Mesenchymal stem cell (in vitro differentiated cells and primary cell): ENCODE results near the gene SULT1A1.
"Not testable (repeated sequence)": the region's sequence is repeated elsewhere in the genome, so short reads cannot be mapped to it uniquely, and the experiment has no call there.

Experiments used
- DNase-seq: peaks from one replicate; pipeline ENCODE4 v3.0.0-alpha.2; 2013
- H2AFZ ChIP-seq: one replicate; pipeline ENCODE4 v1.6.1; 2013; ENCODE audit warnings: low read depth, mild to moderate bottlenecking, control low read depth, inconsistent platforms, low read length, moderate library complexity
- H2AK5ac ChIP-seq: 2 replicates; pipeline ENCODE4 v1.6.1; 2013; ENCODE audit warnings: low read length, moderate library complexity, mild to moderate bottlenecking, inconsistent platforms; ENCODE audit not compliant: severe bottlenecking
- H2BK120ac ChIP-seq: one replicate; pipeline ENCODE4 v1.6.1; 2013; ENCODE audit warnings: low read depth, mild to moderate bottlenecking, inconsistent platforms, low read length, moderate library complexity
- H2BK12ac ChIP-seq, 2 experiments: one replicate each; pipeline ENCODE4 v1.6.1; 2013; ENCODE audit warnings: inconsistent platforms in 2 of 2, low read length in 2 of 2, mild to moderate bottlenecking in 2 of 2, moderate library complexity in 2 of 2, control low read depth in 1 of 2
- H2BK15ac ChIP-seq: one replicate; pipeline ENCODE4 v1.6.1; 2013; ENCODE audit warnings: mild to moderate bottlenecking, low read depth, inconsistent platforms; ENCODE audit not compliant: poor library complexity, severe bottlenecking
- H2BK5ac ChIP-seq: 2 replicates; pipeline ENCODE4 v1.6.1; 2013; ENCODE audit warnings: low read depth, mild to moderate bottlenecking, low read length, control low read depth, inconsistent platforms; ENCODE audit not compliant: poor library complexity, severe bottlenecking
- H3K14ac ChIP-seq, 2 experiments: one replicate each; pipeline ENCODE4 v1.6.1; 2013; ENCODE audit warnings: inconsistent platforms in 2 of 2, low read length in 2 of 2, control low read depth in 1 of 2, mild to moderate bottlenecking in 1 of 2, moderate library complexity in 1 of 2
- H3K18ac ChIP-seq, 2 experiments: one replicate each; pipeline ENCODE4 v1.6.1; 2013; ENCODE audit warnings: inconsistent platforms in 2 of 2, low read length in 2 of 2, control low read depth in 1 of 2, low read depth in 1 of 2, mild to moderate bottlenecking in 1 of 2
- H3K23ac ChIP-seq, 2 experiments: one replicate each; pipeline ENCODE4 v1.6.1; 2013; ENCODE audit warnings: inconsistent platforms in 2 of 2, low read length in 2 of 2, mild to moderate bottlenecking in 2 of 2, moderate library complexity in 2 of 2, control low read depth in 1 of 2
- H3K27ac ChIP-seq: 2 replicates; pipeline ENCODE4 v1.5.1; 2013; ENCODE audit warnings: mild to moderate bottlenecking, moderate library complexity, low read length, control low read depth, inconsistent platforms; ENCODE audit not compliant: poor library complexity, severe bottlenecking
- H3K27me3 ChIP-seq, 2 experiments: 2 replicates each; pipeline versions ENCODE4 v1.6.1 to v1.7.0; 2013; ENCODE audit warnings: low read length in 2 of 2, mild to moderate bottlenecking in 2 of 2, moderate library complexity in 2 of 2, control low read depth in 1 of 2, inconsistent platforms in 1 of 2; ENCODE audit not compliant: control insufficient read depth in 1 of 2, insufficient read depth in 1 of 2
- H3K36me3 ChIP-seq, 2 experiments: 2 replicates each; pipeline versions ENCODE4 v1.6.1 to v1.7.0; 2013; ENCODE audit warnings: low read length in 2 of 2, control low read depth in 1 of 2, inconsistent platforms in 1 of 2, low read depth in 1 of 2, mild to moderate bottlenecking in 1 of 2; ENCODE audit not compliant: insufficient read depth in 2 of 2, control insufficient read depth in 1 of 2
- H3K4ac ChIP-seq, 2 experiments: one replicate each; pipeline ENCODE4 v1.6.1; 2013; ENCODE audit warnings: inconsistent platforms in 2 of 2, low read length in 2 of 2, mild to moderate bottlenecking in 2 of 2, moderate library complexity in 2 of 2, control low read depth in 1 of 2, low read depth in 1 of 2
- H3K4me1 ChIP-seq: 2 replicates; pipeline ENCODE4 v1.6.1; 2013; ENCODE audit warnings: low read depth, low read length, control low read depth; ENCODE audit not compliant: control insufficient read depth, insufficient read depth
- H3K4me2 ChIP-seq: 2 replicates; pipeline ENCODE4 v1.6.1; 2013; ENCODE audit warnings: low read length, mild to moderate bottlenecking, inconsistent platforms; ENCODE audit not compliant: poor library complexity, severe bottlenecking
- H3K4me3 ChIP-seq, 2 experiments: 2 replicates each; pipeline versions ENCODE4 v1.5.1 to v1.7.0; 2013; ENCODE audit warnings: low read length in 2 of 2, mild to moderate bottlenecking in 2 of 2, control low read depth in 1 of 2, low read depth in 1 of 2; ENCODE audit not compliant: insufficient read depth in 1 of 2
- H3K79me1 ChIP-seq: replicated peaks from 2 replicates; pipeline ENCODE4 v1.6.1; 2013; ENCODE audit warnings: mild to moderate bottlenecking, control low read depth, low read length, inconsistent platforms; ENCODE audit not compliant: poor library complexity, severe bottlenecking
- H3K9ac ChIP-seq: 2 replicates; pipeline ENCODE4 v1.7.0; 2013; ENCODE audit warnings: mild to moderate bottlenecking, low read length, moderate library complexity
- H3K9me3 ChIP-seq: 2 replicates; pipeline ENCODE4 v1.7.0; 2013; ENCODE audit warnings: mild to moderate bottlenecking, low read length; ENCODE audit not compliant: control insufficient read depth
- H4K8ac ChIP-seq: one replicate; pipeline ENCODE4 v1.6.1; 2013; ENCODE audit warnings: inconsistent platforms, mild to moderate bottlenecking, low read length, moderate library complexity
- H4K91ac ChIP-seq: one replicate; pipeline ENCODE4 v1.6.1; 2013; ENCODE audit warnings: mild to moderate bottlenecking, low read length, inconsistent platforms
- WGBS: methylation state at CpG from one replicate; pipeline ENCODE4 v1.1.7; 2013; ENCODE audit warnings: mixed read lengths; 5-methylcytosine and 5-hydroxymethylcytosine counted together

The SULT1A1 gene

GRCh38 chr16:28566233-28566925 lies 43.5 kb downstream of the SULT1A1 start:
- not testable (repeated sequence) for H3K23ac ChIP-seq, H3K4me3 ChIP-seq, H3K4ac ChIP-seq, H2BK12ac ChIP-seq, H3K4me1 ChIP-seq, H3K27ac ChIP-seq, H3K14ac ChIP-seq, H4K91ac ChIP-seq, H2BK120ac ChIP-seq, H2AK5ac ChIP-seq, DNase-seq, H3K18ac ChIP-seq, H3K9me3 ChIP-seq, H2BK5ac ChIP-seq, H4K8ac ChIP-seq, H2AFZ ChIP-seq, H3K9ac ChIP-seq, H3K36me3 ChIP-seq, H3K4me2 ChIP-seq, H2BK15ac ChIP-seq, H3K27me3 ChIP-seq
- 100% methylated on average over 4 of the region's 4 CpGs for WGBS
- H3K79me1 ChIP-seq, result peaks cover 35% of the 10 kb centered on the region

- WGBS, result 93% methylated on average over 6 of the region's 6 CpGs
Measured at GRCh38 chr16:28563218-28563617, 46.6 kb downstream of the SULT1A1 start.

GRCh38 chr16:28562199-28562598 lies 47.6 kb downstream of the SULT1A1 start:
- DNase-seq, result no peak
- peaks cover 2% of the 10 kb centered on the region for H3K9me3 ChIP-seq
- 96% methylated on average over 4 of the region's 4 CpGs for WGBS

More at GRCh38 chr16:28563218-28563617, 46.6 kb downstream of the SULT1A1 start:
- Histone ChIP-seq H2BK15ac (no peak overlapping the region), H4K8ac (no peak overlapping the region), H3K9ac (no peak overlapping the region), H3K4me1 (peaks cover 2% of the 10 kb centered on the region), H3K9me3 (peaks cover 9% of the 10 kb centered on the region), H2BK120ac (no peak overlapping the region), H3K27ac (no peak overlapping the region), H2AK5ac (no peak overlapping the region), H3K4ac (no peak overlapping the region), H3K14ac (no peak overlapping the region), H2BK12ac (no peak overlapping the region), H2BK5ac (no peak overlapping the region), H3K79me1 (peaks cover 33% of the 10 kb centered on the region), H3K36me3 (peaks cover 1 to 6% of the 10 kb centered on the region in 2 experiments), H3K4me2 (no peak overlapping the region), H3K27me3 (no peaks in the 10 kb centered on the region), H2AFZ (no peak overlapping the region), H4K91ac (no peak overlapping the region), H3K4me3 (no peak overlapping the region), H3K18ac (no peak overlapping the region), H3K23ac (no peak overlapping the region)
- no peak for DNase-seq

GRCh38 chr16:28561557-28562187 lies 48.2 kb downstream of the SULT1A1 start:
- H2BK120ac ChIP-seq, result no peak overlapping the region
- H4K8ac ChIP-seq, result no peak overlapping the region
- H2BK15ac ChIP-seq, result no peak overlapping the region
- H3K4me3 ChIP-seq, result no peak overlapping the region
- no peak overlapping the region for H2AFZ ChIP-seq
- peaks cover 31% of the 10 kb centered on the region for H3K79me1 ChIP-seq
- H3K4me2 ChIP-seq, result no peak overlapping the region
- DNase-seq, result peak; percentile 12
- H3K18ac ChIP-seq, result peak overlapping the region in 1 of 2 experiments; percentile 18
- H3K27me3 ChIP-seq, result no peaks in the 10 kb centered on the region
- H3K9me3 ChIP-seq, result no peaks in the 10 kb centered on the region
- no peak overlapping the region for H2AK5ac ChIP-seq
- no peak overlapping the region for H3K9ac ChIP-seq
- H3K4ac ChIP-seq, result no peak overlapping the region
- WGBS, result 57% methylated on average over 7 of the region's 7 CpGs
- peaks cover 2% of the 10 kb centered on the region for H3K4me1 ChIP-seq
- H3K14ac ChIP-seq, result no peak overlapping the region
- H3K36me3 ChIP-seq, result peaks cover 7% of the 10 kb centered on the region in 2 experiments
- H2BK12ac ChIP-seq, result no peak overlapping the region
- peak overlapping the region in 1 of 2 experiments; percentile 55 for H3K23ac ChIP-seq
- no peak overlapping the region for H4K91ac ChIP-seq
- H3K27ac ChIP-seq, result no peak overlapping the region
- H2BK5ac ChIP-seq, result no peak overlapping the region

More at GRCh38 chr16:28562199-28562598, 47.6 kb downstream of the SULT1A1 start:
- Histone ChIP-seq H3K18ac (no peak overlapping the region), H2BK5ac (no peak overlapping the region), H3K4me3 (no peak overlapping the region), H3K4me2 (no peak overlapping the region), H2BK120ac (no peak overlapping the region), H4K8ac (no peak overlapping the region), H3K36me3 (peaks cover 7% of the 10 kb centered on the region in 2 experiments), H2AK5ac (no peak overlapping the region), H3K9ac (no peak overlapping the region), H3K23ac (no peak overlapping the region), H3K4me1 (peaks cover 2% of the 10 kb centered on the region), H2BK12ac (no peak overlapping the region), H3K27me3 (no peaks in the 10 kb centered on the region), H3K4ac (no peak overlapping the region), H2BK15ac (no peak overlapping the region), H3K79me1 (peaks cover 32% of the 10 kb centered on the region), H3K14ac (no peak overlapping the region), H4K91ac (no peak overlapping the region), H3K27ac (no peak overlapping the region), H2AFZ (no peak overlapping the region)
